Measurements from ENCODE around the gene TMEM179B.

- TF ChIP-seq YY1 (IDR thresholded peaks at IDR 0.05; ENCODE audit: insufficient read depth, insufficient read length) (no peak), ZNF274 (IDR thresholded peaks at IDR 0.05; ENCODE audit: low read depth, low read length) (no peak), SUZ12 (IDR thresholded peaks at IDR 0.05; ENCODE audit: extremely low read depth, insufficient read depth, insufficient read length) (no peak)
These were observed 29.4 kb downstream of the TMEM179B start for GRCh38 chr11:62816557-62816956.

All from NT2/D1 (cell line).